ENCODE results near the gene GGTLC2. TPM values are rescaled to one million over a fixed set of nuclear protein-coding genes. Genes with fewer than 3 reads are reported as not detected.
"Not testable (repeated sequence)": the region's sequence is repeated elsewhere in the genome, so short reads cannot be mapped to it uniquely, and the experiment has no call there.

Gene GGTLC2
- total RNA-seq, 4 donors from 2014 or later, result not detected

- no peaks in the 10 kb centered on the region for H3K4me1 ChIP-seq
- in situ Hi-C loops (cut with MboI; ENCODE audit: low pct_ligation_motif_present in 1 of 4, low pct_unique_long_range_greater_than_20kb in 1 of 4, low sequenced_read_pairs in 3 of 4) (loop anchor here in 1 of 4 donors (5.0 kb wide), 1 partner anchor 57 kb away; no protein-coding TSS in a partner anchor), intact Hi-C loops (cut with DNase I; ENCODE audit: low total_unique reads) (no loop called here)
- H3K27me3 ChIP-seq, result no peaks in the 10 kb centered on the region
- H3K36me3 ChIP-seq, result no peaks in the 10 kb centered on the region
- no peak overlapping the region for H3K4me3 ChIP-seq
- DNase-seq, result no peak
- H3K9me3 ChIP-seq, result no peaks in the 10 kb centered on the region
- H3K27ac ChIP-seq, result no peak overlapping the region
- TF ChIP-seq EP300 (IDR thresholded peaks at IDR 0.05; ENCODE audit: low read depth) (no peak), CTCF (IDR thresholded peaks at IDR 0.05) (no peak), POLR2AphosphoS5 (IDR thresholded peaks at IDR 0.05) (no peak), POLR2A (IDR thresholded peaks at IDR 0.05) (no peak)
- 80 to 95% methylated on average over 1 to 6 of the region's 6 CpGs for WGBS, 2 donors (ENCODE audit: low coverage in 1 of 2)
Observed at GRCh38 chr22:22600531-22601261, 43.7 kb upstream of the GGTLC2 start.

DNA sequence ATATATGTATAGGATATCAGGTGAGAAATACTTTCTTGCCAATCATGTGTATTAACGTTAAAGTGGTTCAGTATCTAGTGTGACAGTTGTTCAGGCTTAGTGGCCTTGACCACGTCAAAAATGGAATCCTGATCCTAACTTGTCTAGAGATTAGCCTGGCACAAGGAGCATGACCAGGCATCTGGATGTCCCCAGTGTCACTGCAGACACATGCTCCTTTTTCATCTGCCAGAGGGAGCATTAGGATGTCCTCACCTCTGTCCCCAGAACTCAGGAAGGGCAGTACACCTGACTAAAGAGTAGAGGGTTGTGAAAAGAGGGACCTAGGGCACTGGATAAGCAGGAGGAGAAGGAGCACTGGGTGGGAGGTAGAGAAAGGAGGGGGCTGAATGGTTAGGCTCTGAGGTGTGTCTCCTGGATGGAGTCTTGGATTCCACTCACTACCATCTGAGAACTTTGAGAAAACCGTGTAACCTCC lies 40.9 kb upstream of the GGTLC2 start:
- no peaks in the 10 kb centered on the region for H3K27me3 ChIP-seq

DNA sequence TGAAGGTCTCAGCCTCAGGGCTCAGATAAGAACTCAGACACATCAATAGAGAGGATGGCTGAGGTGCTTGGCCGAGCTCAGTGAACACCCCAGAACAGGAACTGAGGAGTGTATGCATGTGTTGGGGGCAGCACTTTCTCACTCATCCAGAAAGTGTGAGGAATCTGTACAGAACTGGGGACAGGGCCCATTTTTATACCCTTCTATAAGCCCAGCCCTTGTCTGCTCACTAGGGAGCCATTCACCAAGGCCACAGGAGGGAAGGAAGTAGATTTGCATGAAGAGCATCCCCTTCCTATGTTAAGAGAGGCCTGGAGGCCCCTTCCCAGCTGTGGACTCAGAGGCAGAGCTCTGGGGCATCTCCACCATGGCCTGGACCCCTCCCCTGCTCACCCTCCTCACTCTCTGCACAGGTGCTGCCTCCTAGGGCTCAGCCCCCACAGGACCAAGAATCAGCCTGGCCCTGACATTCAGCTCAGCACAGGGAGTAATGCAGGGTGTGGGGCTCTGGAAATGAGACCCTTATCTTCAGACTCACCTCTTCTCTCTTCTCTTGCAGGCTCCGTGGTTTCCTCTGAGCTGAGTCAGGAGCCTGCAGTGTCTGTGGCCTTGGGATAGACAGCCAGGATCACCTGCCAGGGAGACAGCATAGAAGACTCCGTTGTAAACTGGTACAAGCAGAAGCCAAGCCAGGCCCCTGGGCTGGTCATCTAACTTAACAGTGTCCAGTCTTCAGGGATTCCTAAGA lies 39.9 kb upstream of the GGTLC2 start:
- Histone ChIP-seq H3K9me3 (no peaks in the 10 kb centered on the region), H3K4me3 (no peak overlapping the region), H3K27me3 (no peaks in the 10 kb centered on the region), H3K4me1 (no peaks in the 10 kb centered on the region), H3K27ac (no peak overlapping the region), H3K36me3 (no peaks in the 10 kb centered on the region)
- TF ChIP-seq CTCF (IDR thresholded peaks at IDR 0.05) (no peak), POLR2A (IDR thresholded peaks at IDR 0.05) (no peak), EP300 (IDR thresholded peaks at IDR 0.05; ENCODE audit: low read depth) (no peak), POLR2AphosphoS5 (IDR thresholded peaks at IDR 0.05) (no peak)
- intact Hi-C loops (cut with DNase I; ENCODE audit: low total_unique reads), result loop anchor here (5.0 kb wide), 1 partner anchor 952 kb away; no protein-coding TSS in a partner anchor
- 72% methylated on average over 3 of the region's 3 CpGs; no CpG with 5 or more reads in 1 of the 2 donors for WGBS, 2 donors (ENCODE audit: low coverage in 1 of 2)
- in situ Hi-C loops (cut with MboI; ENCODE audit: low pct_ligation_motif_present in 1 of 4, low pct_unique_long_range_greater_than_20kb in 1 of 4, low sequenced_read_pairs in 3 of 4), result loop anchor here in 1 of 4 donors (5.0 kb wide), 1 partner anchor 53 kb away; no protein-coding TSS in a partner anchor
- DNase-seq, result no peak

More for the DNA sequence above, 40.9 kb upstream of the GGTLC2 start:
- in situ Hi-C loops (cut with MboI; ENCODE audit: low pct_ligation_motif_present in 1 of 4, low pct_unique_long_range_greater_than_20kb in 1 of 4, low sequenced_read_pairs in 3 of 4), result loop anchor here in 1 of 4 donors (5.0 kb wide), 1 partner anchor 54 kb away; no protein-coding TSS in a partner anchor
- no peaks in the 10 kb centered on the region for H3K4me1 ChIP-seq
- no peak overlapping the region for H3K4me3 ChIP-seq
- intact Hi-C loops (cut with DNase I; ENCODE audit: low total_unique reads), result no loop called here
- H3K36me3 ChIP-seq, result no peaks in the 10 kb centered on the region
- TF ChIP-seq CTCF (IDR thresholded peaks at IDR 0.05), result no peak
- TF ChIP-seq POLR2AphosphoS5 (IDR thresholded peaks at IDR 0.05), result no peak
- TF ChIP-seq EP300 (IDR thresholded peaks at IDR 0.05; ENCODE audit: low read depth), result no peak
- H3K27ac ChIP-seq, result no peak overlapping the region
- no peaks in the 10 kb centered on the region for H3K9me3 ChIP-seq
- 85% methylated on average over 3 of the region's 3 CpGs; no CpG with 5 or more reads in 1 of the 2 donors for WGBS, 2 donors (ENCODE audit: low coverage in 1 of 2)
- no peak for DNase-seq

DNA sequence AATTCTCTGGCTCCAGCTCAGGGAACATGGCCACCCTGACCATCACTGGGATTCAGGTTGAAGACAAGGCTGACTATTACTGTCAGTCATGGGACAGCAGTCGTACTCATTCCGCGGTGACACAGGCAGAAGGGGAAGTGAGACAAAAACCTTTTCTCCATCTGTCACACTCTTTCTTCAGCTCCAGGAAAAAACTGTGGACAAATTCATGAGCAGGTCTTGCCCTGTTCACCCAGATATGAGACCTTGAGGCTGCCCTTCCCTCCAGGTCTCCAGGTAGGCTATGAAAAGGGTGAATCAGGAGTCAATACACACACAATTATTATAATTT lies 39.4 kb upstream of the GGTLC2 start:
- Histone ChIP-seq H3K27me3 (no peaks in the 10 kb centered on the region), H3K4me3 (no peak overlapping the region), H3K9me3 (no peaks in the 10 kb centered on the region), H3K27ac (no peak overlapping the region), H3K4me1 (no peaks in the 10 kb centered on the region), H3K36me3 (no peaks in the 10 kb centered on the region)
- TF ChIP-seq POLR2AphosphoS5 (IDR thresholded peaks at IDR 0.05) (no peak), EP300 (IDR thresholded peaks at IDR 0.05; ENCODE audit: low read depth) (no peak), POLR2A (IDR thresholded peaks at IDR 0.05) (no peak), CTCF (IDR thresholded peaks at IDR 0.05) (no peak)
- in situ Hi-C loops (cut with MboI; ENCODE audit: low pct_ligation_motif_present in 1 of 4, low pct_unique_long_range_greater_than_20kb in 1 of 4, low sequenced_read_pairs in 3 of 4) (no loop called here), intact Hi-C loops (cut with DNase I; ENCODE audit: low total_unique reads) (loop anchor here (5.0 kb wide), 1 partner anchor 953 kb away; no protein-coding TSS in a partner anchor)
- WGBS, 2 donors (ENCODE audit: low coverage in 1 of 2), result 82% methylated on average over 3 of the region's 3 CpGs; no CpG with 5 or more reads in 1 of the 2 donors
- no peak for DNase-seq

DNA sequence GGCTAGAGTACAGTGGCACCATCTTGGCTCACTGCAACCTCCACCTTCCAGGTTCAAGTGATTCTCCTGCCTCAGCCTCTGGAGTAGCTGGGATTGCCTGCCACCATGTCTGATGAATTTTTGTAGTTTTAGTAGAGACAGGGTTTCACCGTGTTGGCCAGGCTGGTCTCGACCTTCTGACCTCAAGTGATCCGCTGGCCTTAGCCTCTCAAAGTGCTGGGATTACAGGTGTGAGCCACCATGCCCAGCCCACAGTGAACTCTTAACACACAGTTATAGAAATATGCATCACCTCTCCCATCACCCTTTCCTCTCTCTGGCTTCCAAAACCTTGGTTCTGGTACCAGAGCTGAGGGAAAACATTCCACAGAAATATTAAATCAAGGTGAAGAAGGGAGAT lies 36.4 kb upstream of the GGTLC2 start:
- intact Hi-C loops (cut with DNase I; ENCODE audit: low total_unique reads), result loop anchor here (5.0 kb wide), 1 partner anchor 956 kb away; no protein-coding TSS in a partner anchor
- H3K4me1 ChIP-seq; DNase-seq; H3K27me3 ChIP-seq; H3K9me3 ChIP-seq; in situ Hi-C loops (cut with MboI; ENCODE audit: low pct_ligation_motif_present in 1 of 4, low pct_unique_long_range_greater_than_20kb in 1 of 4, low sequenced_read_pairs in 3 of 4); H3K4me3 ChIP-seq; H3K27ac ChIP-seq; H3K36me3 ChIP-seq: not testable (repeated sequence)
- WGBS, 2 donors (ENCODE audit: low coverage in 1 of 2), result 85% methylated on average over 3 of the region's 3 CpGs; no CpG with 5 or more reads in 1 of the 2 donors

Measured in transverse colon (tissue), 4 donors.